HepG2 (cell line): ENCODE data around the gene CLCN1. TPM values are rescaled to one million over a fixed set of nuclear protein-coding genes. Genes with fewer than 3 reads are reported as not detected.

Experiments used
- CHCHD3 ChIP-seq: sonication (generic); formaldehyde crosslinking; IDR thresholded peaks from 2 replicates; pipeline ENCODE4 v1.8.0; 2022; ENCODE audit warnings: mild to moderate bottlenecking, missing genetic modification reagents, moderate library complexity
- DMAP1 ChIP-seq: IDR thresholded peaks from 2 replicates; pipeline ENCODE4 v1.6.1; 2016
- ELF3 ChIP-seq: IDR thresholded peaks from 2 replicates; pipeline ENCODE4 v1.6.1; 2016; ENCODE audit warnings: missing genetic modification reagents, missing compliant biosample characterization
- FOXM1 ChIP-seq: sonication (generic); formaldehyde crosslinking; IDR thresholded peaks from 2 replicates; pipeline ENCODE4 v1.5.0; 2020; ENCODE audit warnings: missing genetic modification reagents
- JUND ChIP-seq: sonication (generic); formaldehyde crosslinking; IDR thresholded peaks from 2 replicates; pipeline ENCODE4 v1.8.0; 2022; ENCODE audit warnings: mild to moderate bottlenecking, missing genetic modification reagents
- KLF12 ChIP-seq: sonication (generic); formaldehyde crosslinking; IDR thresholded peaks from 2 replicates; pipeline ENCODE4 v1.4.0; 2020; ENCODE audit warnings: missing genetic modification reagents, borderline replicate concordance
- MAF1 ChIP-seq: sonication (generic); formaldehyde crosslinking; IDR thresholded peaks from 2 replicates; pipeline ENCODE4 v1.5.0; 2020; ENCODE audit warnings: missing genetic modification reagents, borderline replicate concordance
- MAFG ChIP-seq: sonication (generic); formaldehyde crosslinking; IDR thresholded peaks from 2 replicates; pipeline ENCODE4 v1.5.1; 2020; ENCODE audit warnings: mild to moderate bottlenecking, missing genetic modification reagents
- MEIS1 ChIP-seq: sonication (generic); formaldehyde crosslinking; IDR thresholded peaks from 2 replicates; pipeline ENCODE4 v1.9.0; 2021; ENCODE audit warnings: mild to moderate bottlenecking, missing genetic modification reagents, moderate library complexity, borderline replicate concordance
- MTA3 ChIP-seq: sonication (generic); formaldehyde crosslinking; IDR thresholded peaks from 2 replicates; pipeline ENCODE4 v1.4.0; 2020; ENCODE audit warnings: missing genetic modification reagents
- NR3C1 ChIP-seq: sonication (generic); formaldehyde crosslinking; IDR thresholded peaks from 2 replicates; pipeline ENCODE4 v1.4.0; 2020; ENCODE audit warnings: missing genetic modification reagents
- PHB2 ChIP-seq: fragments of 450-650 bp; IDR thresholded peaks from 2 replicates; pipeline ENCODE4 v1.6.1; 2018; ENCODE audit not compliant: partially characterized antibody
- PHF8 ChIP-seq: sonication (generic); formaldehyde crosslinking; IDR thresholded peaks from 2 replicates; pipeline ENCODE4 v1.5.0; 2020; ENCODE audit warnings: missing genetic modification reagents
- POGZ ChIP-seq: sonication (generic); formaldehyde crosslinking; IDR thresholded peaks from 2 replicates; pipeline ENCODE4 v1.4.0; 2020; ENCODE audit warnings: mild to moderate bottlenecking, missing genetic modification reagents
- POLR2A ChIP-seq, 2 experiments: IDR thresholded peaks; 2 replicates each; pipeline ENCODE4 v1.6.1; 2011; ENCODE audit warnings: low read depth in 2 of 2, low read length in 2 of 2, mild to moderate bottlenecking in 1 of 2, moderate library complexity in 1 of 2; ENCODE audit not compliant: insufficient read depth in 1 of 2
- RBFOX2 ChIP-seq: fragments of 200-400 bp; formaldehyde crosslinking; IDR thresholded peaks from 2 replicates; pipeline ENCODE4 v1.6.1; 2017; ENCODE audit warnings: low read depth, mild to moderate bottlenecking, low read length
- RBM39 ChIP-seq: fragments of 200-400 bp; formaldehyde crosslinking; IDR thresholded peaks from one replicate; pipeline ENCODE4 v1.6.1; 2018; ENCODE audit warnings: antibody characterized with exemption, mild to moderate bottlenecking, low read depth, low read length; ENCODE audit not compliant: poor library complexity, severe bottlenecking
- RFXANK ChIP-seq: IDR thresholded peaks from 2 replicates; pipeline ENCODE4 v1.6.1; 2016
- TCF7 ChIP-seq: sonication (generic); IDR thresholded peaks from 2 replicates; pipeline ENCODE4 v1.6.1; 2016; ENCODE audit warnings: antibody characterized with exemption, low read depth
- TRIM24 ChIP-seq: sonication (generic); formaldehyde crosslinking; IDR thresholded peaks from 2 replicates; pipeline ENCODE4 v1.8.0; 2022; ENCODE audit warnings: mild to moderate bottlenecking, missing genetic modification reagents
- ZMYM3 ChIP-seq: sonication (generic); formaldehyde crosslinking; IDR thresholded peaks from 2 replicates; pipeline ENCODE4 v1.5.1; 2020; ENCODE audit warnings: mild to moderate bottlenecking, missing genetic modification reagents
- ZNF629 ChIP-seq: sonication (generic); formaldehyde crosslinking; conservative IDR thresholded peaks from 2 replicates; pipeline ENCODE4 v1.5.0; 2020; ENCODE audit warnings: missing genetic modification reagents
- ZNF724P ChIP-seq: sonication (generic); formaldehyde crosslinking; IDR thresholded peaks from 2 replicates; pipeline ENCODE4 v1.8.0; 2022; ENCODE audit warnings: missing genetic modification reagents, borderline replicate concordance
- ZNF772 ChIP-seq: sonication (generic); formaldehyde crosslinking; IDR thresholded peaks from 2 replicates; pipeline ENCODE4 v1.5.0; 2020; ENCODE audit warnings: mild to moderate bottlenecking, missing genetic modification reagents
- ZSCAN25 ChIP-seq: sonication (generic); formaldehyde crosslinking; IDR thresholded peaks from 2 replicates; pipeline ENCODE4 v1.8.0; 2022; ENCODE audit warnings: mild to moderate bottlenecking, missing genetic modification reagents
- polyA plus RNA-seq, 8 experiments: library from polyadenylated mRNA; depleted of rRNA in 3 of 8; stranded (reverse) in 7 of 8; unstranded in 1 of 8; fragments of >200 nt; fragmentation: Illumina TruSeq in 4 of 8; extraction: Trizol in 4 of 8; gene quantifications; 2 replicates each; pipeline versions ENCODE4 v1.2.1 to v1.2.3, GENCODE V29; 2011 to 2016; ENCODE audit warnings: low read depth in 4 of 8, missing spikeins in 1 of 8, mixed read lengths in 1 of 8; ENCODE audit not compliant: insufficient read depth in 1 of 8
- total RNA-seq, 5 experiments: library from RNA; depleted of rRNA; stranded (reverse); fragments of >200 nt; fragmentation: Illumina TruSeq; extraction: Trizol; gene quantifications; 2 replicates each; pipeline ENCODE4 v1.2.3, GENCODE V29; 2016; ENCODE audit warnings: low read depth in 1 of 5
- TF ChIP-seq, protein P1 (sequence below): sonication (generic); formaldehyde crosslinking; IDR thresholded peaks from 2 replicates; pipeline ENCODE4 v1.5.0; 2020; ENCODE audit warnings: mild to moderate bottlenecking, missing genetic modification reagents, borderline replicate concordance
- TF ChIP-seq, protein P2 (sequence below): sonication (generic); formaldehyde crosslinking; IDR thresholded peaks from 2 replicates; pipeline ENCODE4 v1.5.0; 2020; ENCODE audit warnings: missing genetic modification reagents, mild to moderate bottlenecking, borderline replicate concordance
- TF ChIP-seq, protein P3 (sequence below): sonication (generic); formaldehyde crosslinking; IDR thresholded peaks from 2 replicates; pipeline ENCODE4 v1.5.0; 2020; ENCODE audit warnings: missing genetic modification reagents, mild to moderate bottlenecking, borderline replicate concordance

CLCN1 gene
- total and polyA plus RNA-seq, 2 of the 13 experiments (the other 11 are each of a cell fraction or from before 2014, with no cell fraction given) = 0.01 TPM; not detected in 1

DNA sequence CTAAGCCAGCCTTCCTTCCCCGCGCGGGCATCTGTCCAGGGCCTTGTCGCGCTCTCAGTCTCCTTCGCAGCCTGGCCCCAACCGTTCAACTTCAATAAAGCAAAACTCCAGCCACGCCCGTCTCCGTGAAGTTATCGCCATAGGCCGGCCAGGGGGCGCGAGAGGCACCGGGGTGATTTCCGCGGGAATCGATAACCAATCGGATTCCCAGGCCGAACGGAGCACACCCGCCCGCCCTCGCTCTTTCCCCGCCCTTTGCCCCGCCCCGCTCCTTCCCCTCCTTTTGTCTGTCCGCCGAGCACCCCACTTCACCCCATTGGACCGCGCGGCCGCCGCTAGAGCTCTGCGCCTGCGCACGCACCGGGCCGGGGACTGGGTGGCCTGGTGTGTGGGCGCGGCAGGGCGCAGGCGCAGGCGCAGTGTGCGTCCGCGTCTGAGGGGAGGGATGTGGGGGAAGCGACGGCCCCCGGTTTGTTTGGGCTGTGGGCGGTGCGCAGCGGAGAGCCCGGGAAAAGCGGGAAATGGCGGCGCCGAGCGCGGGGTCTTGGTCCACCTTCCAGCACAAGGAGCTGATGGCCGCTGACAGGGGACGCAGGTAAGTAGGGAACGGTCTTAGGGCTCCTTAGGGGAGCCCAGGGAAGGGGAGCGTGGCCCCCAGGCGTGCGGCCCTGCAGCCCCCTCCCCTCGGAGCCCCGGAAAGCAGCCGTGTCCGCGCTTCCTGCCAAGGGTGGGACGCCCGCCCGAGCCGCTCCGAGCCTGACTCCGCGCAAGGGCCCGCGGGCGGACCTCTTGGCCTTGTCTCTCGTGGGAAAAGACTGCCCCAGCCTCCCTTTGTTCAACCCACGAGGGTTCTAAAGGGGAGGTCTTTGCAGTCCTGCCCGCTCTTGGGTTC is 27.7 kb upstream of the CLCN1 start, which contains the start of gene CASP2 (continued):
- TF ChIP-seq, protein P1, sequence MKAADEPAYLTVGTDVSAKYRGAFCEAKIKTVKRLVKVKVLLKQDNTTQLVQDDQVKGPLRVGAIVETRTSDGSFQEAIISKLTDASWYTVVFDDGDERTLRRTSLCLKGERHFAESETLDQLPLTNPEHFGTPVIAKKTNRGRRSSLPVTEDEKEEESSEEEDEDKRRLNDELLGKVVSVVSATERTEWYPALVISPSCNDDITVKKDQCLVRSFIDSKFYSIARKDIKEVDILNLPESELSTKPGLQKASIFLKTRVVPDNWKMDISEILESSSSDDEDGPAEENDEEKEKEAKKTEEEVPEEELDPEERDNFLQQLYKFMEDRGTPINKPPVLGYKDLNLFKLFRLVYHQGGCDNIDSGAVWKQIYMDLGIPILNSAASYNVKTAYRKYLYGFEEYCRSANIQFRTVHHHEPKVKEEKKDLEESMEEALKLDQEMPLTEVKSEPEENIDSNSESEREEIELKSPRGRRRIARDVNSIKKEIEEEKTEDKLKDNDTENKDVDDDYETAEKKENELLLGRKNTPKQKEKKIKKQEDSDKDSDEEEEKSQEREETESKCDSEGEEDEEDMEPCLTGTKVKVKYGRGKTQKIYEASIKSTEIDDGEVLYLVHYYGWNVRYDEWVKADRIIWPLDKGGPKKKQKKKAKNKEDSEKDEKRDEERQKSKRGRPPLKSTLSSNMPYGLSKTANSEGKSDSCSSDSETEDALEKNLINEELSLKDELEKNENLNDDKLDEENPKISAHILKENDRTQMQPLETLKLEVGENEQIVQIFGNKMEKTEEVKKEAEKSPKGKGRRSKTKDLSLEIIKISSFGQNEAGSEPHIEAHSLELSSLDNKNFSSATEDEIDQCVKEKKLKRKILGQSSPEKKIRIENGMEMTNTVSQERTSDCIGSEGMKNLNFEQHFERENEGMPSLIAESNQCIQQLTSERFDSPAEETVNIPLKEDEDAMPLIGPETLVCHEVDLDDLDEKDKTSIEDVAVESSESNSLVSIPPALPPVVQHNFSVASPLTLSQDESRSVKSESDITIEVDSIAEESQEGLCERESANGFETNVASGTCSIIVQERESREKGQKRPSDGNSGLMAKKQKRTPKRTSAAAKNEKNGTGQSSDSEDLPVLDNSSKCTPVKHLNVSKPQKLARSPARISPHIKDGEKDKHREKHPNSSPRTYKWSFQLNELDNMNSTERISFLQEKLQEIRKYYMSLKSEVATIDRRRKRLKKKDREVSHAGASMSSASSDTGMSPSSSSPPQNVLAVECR (CRISPR knock-in tag) = peak; percentile 92
- TF ChIP-seq CHCHD3 (CRISPR knock-in tag) (no peak), RFXANK (CRISPR knock-in tag) (no peak), KLF12 (CRISPR knock-in tag) (no peak), MAFG (CRISPR knock-in tag) (no peak), ZNF724P (CRISPR knock-in tag) (no peak; the same call in 1 of the 2 replicates), ZSCAN25 (CRISPR knock-in tag) (no peak), DMAP1 (peak; percentile 81; the same call in 1 of the 2 replicates), RBFOX2 (peak; percentile 91), FOXM1 (no peak), MAF1 (CRISPR knock-in tag) (no peak), NR3C1 (no peak), ZMYM3 (CRISPR knock-in tag) (no peak), ELF3 (peak; percentile 50; the same call in 1 of the 2 replicates), TCF7 (no peak), TRIM24 (CRISPR knock-in tag) (no peak), MTA3 (CRISPR knock-in tag) (no peak), ZNF772 (CRISPR knock-in tag) (peak; percentile 70), PHF8 (CRISPR knock-in tag) (peak; percentile 89), JUND (no peak), ZNF629 (no peak), POLR2A (IDR thresholded peaks at IDR 0.05; ENCODE audit: insufficient read depth in 1 of 2, low read depth in 2 of 2, low read length in 2 of 2) (peak; percentile 87 to 92), POGZ (CRISPR knock-in tag) (peak; percentile 81), MEIS1 (CRISPR knock-in tag) (peak; percentile 41; the same call in 1 of the 2 replicates), RBM39 (no peak), PHB2 (no peak)
- TF ChIP-seq, protein P2, sequence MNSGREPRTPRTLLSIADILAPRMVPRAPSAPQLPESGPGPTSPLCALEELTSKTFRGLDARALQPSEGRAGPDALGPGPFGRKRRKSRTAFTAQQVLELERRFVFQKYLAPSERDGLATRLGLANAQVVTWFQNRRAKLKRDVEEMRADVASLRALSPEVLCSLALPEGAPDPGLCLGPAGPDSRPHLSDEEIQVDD (CRISPR knock-in tag) = no peak
- TF ChIP-seq, protein P3, sequence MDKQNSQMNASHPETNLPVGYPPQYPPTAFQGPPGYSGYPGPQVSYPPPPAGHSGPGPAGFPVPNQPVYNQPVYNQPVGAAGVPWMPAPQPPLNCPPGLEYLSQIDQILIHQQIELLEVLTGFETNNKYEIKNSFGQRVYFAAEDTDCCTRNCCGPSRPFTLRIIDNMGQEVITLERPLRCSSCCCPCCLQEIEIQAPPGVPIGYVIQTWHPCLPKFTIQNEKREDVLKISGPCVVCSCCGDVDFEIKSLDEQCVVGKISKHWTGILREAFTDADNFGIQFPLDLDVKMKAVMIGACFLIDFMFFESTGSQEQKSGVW (CRISPR knock-in tag) = no peak
